ENCODE data around the gene GLYATL1. TPM values are rescaled to one million over a fixed set of nuclear protein-coding genes. Genes with fewer than 3 reads are reported as not detected.

The GLYATL1 gene
- total and polyA plus RNA-seq, 2 of the 8 experiments (the other 6 are each of a cell fraction or from before 2014, with no cell fraction given): 8.6 to 10.7 TPM

- no peak for TF ChIP-seq NANOG (IDR thresholded peaks at IDR 0.05; ENCODE audit: insufficient read depth, low read depth, low read length, poor library complexity, severe bottlenecking)
- no peak for TF ChIP-seq NRF1 (IDR thresholded peaks at IDR 0.05; ENCODE audit: low read depth, low read length)
- TF ChIP-seq GABPA (IDR thresholded peaks at IDR 0.05; ENCODE audit: borderline replicate concordance, insufficient read depth, low read length): no peak
- TF ChIP-seq TAF7 (optimal IDR thresholded peaks at IDR 0.05; ENCODE audit: borderline replicate concordance, low read depth, low read length): no peak
- no peak for TF ChIP-seq EZH2 (IDR thresholded peaks at IDR 0.05; ENCODE audit: low read depth, low read length, severe bottlenecking)
- no peak for TF ChIP-seq CHD1 (IDR thresholded peaks at IDR 0.05; ENCODE audit: low read depth, low read length)
- TF ChIP-seq EP300 (IDR thresholded peaks at IDR 0.05; ENCODE audit: borderline replicate concordance in 1 of 2, low read depth in 2 of 2, low read length in 2 of 2): no peak
These were observed 26.1 kb downstream of the GLYATL1 start (continued) for GRCh38 chr11:58965246-58965985.
